ENCODE data around the gene EOLA1. TPM values are rescaled to one million over a fixed set of nuclear protein-coding genes. Genes with fewer than 3 reads are reported as not detected.
"Not testable (repeated sequence)": the region's sequence is repeated elsewhere in the genome, so short reads cannot be mapped to it uniquely, and the experiment has no call there.

The EOLA1 gene
- total and polyA plus RNA-seq, 2 donors (not counting 1 experiment from before 2014, with no cell fraction given): 13.5 to 14.1 TPM

DNA sequence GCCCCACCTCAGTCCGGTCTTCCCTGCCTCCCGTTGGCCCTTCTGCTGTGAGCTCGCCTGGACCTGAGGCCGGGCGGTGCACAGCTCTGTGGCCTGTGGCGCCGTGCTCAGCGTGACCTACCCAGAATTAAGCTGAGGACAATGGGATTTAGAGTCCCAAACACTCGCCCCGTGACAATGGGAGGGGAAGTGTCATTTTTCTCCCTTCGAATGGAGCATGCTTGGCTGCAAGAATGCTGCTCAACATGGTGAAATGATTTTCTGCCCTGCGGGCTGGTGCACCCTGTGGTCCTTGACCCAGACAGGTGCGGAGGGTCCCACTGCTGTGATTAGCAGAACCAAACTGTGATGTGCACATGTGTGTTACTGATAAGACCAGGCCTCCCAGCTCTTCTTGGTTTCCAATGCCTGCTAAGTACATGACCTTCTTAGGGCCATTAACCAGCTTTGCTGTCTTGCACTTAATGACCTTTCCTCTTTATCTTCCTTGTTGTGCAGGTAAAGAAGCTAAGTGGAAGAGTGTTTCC, 772 bp downstream of the EOLA1 start:
- no peak overlapping the region for H2AFZ ChIP-seq (ENCODE audit: low read length)
- DNase-seq (ENCODE audit: low read depth in 2 of 2): no peak
- no peaks in the 10 kb centered on the region for H3K36me3 ChIP-seq (ENCODE audit: control insufficient read depth, insufficient read depth, low read length)
- H4K20me1 ChIP-seq (ENCODE audit: control insufficient read depth, extremely low read depth, insufficient read depth, low read length): no peaks in the 10 kb centered on the region
- peak overlapping the region; percentile 80 for H3K4me2 ChIP-seq (ENCODE audit: extremely low read depth, insufficient read depth, low read length)
- H3K4me3 ChIP-seq (replicated peaks in 1 of 4; ENCODE audit: control extremely low read depth in 1 of 4, insufficient read depth in 1 of 4, low read depth in 3 of 4, low read length in 4 of 4): peak overlapping the region; percentile 64 to 78 (median 73)
- H3K27ac ChIP-seq (ENCODE audit: insufficient read depth, low read length): peak overlapping the region; percentile 98
- H3K79me2 ChIP-seq (ENCODE audit: control insufficient read depth, insufficient read depth, low read length): peaks cover 4% of the 10 kb centered on the region
- peak overlapping the region; percentile 94 for H3K9ac ChIP-seq (ENCODE audit: insufficient read depth, low read length)
- H3K4me1 ChIP-seq (ENCODE audit: control insufficient read depth, extremely low read depth, insufficient read depth, low read length): no peaks in the 10 kb centered on the region
- H3K9me3 ChIP-seq (ENCODE audit: control insufficient read depth, insufficient read depth, low read depth, low read length): no peaks in the 10 kb centered on the region
- no peaks in the 10 kb centered on the region for H3K27me3 ChIP-seq (ENCODE audit: control insufficient read depth, insufficient read depth, low read length)
- no peak for TF ChIP-seq EZH2 (IDR thresholded peaks at IDR 0.05; ENCODE audit: low read length, missing control alignments)
- TF ChIP-seq, protein P1, sequence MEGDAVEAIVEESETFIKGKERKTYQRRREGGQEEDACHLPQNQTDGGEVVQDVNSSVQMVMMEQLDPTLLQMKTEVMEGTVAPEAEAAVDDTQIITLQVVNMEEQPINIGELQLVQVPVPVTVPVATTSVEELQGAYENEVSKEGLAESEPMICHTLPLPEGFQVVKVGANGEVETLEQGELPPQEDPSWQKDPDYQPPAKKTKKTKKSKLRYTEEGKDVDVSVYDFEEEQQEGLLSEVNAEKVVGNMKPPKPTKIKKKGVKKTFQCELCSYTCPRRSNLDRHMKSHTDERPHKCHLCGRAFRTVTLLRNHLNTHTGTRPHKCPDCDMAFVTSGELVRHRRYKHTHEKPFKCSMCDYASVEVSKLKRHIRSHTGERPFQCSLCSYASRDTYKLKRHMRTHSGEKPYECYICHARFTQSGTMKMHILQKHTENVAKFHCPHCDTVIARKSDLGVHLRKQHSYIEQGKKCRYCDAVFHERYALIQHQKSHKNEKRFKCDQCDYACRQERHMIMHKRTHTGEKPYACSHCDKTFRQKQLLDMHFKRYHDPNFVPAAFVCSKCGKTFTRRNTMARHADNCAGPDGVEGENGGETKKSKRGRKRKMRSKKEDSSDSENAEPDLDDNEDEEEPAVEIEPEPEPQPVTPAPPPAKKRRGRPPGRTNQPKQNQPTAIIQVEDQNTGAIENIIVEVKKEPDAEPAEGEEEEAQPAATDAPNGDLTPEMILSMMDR (conservative IDR thresholded peaks at IDR 0.05 in 1 of 2, IDR thresholded peaks at IDR 0.05 in 1 of 2; ENCODE audit: low read depth in 1 of 2, low read length in 2 of 2): no peak

DNA sequence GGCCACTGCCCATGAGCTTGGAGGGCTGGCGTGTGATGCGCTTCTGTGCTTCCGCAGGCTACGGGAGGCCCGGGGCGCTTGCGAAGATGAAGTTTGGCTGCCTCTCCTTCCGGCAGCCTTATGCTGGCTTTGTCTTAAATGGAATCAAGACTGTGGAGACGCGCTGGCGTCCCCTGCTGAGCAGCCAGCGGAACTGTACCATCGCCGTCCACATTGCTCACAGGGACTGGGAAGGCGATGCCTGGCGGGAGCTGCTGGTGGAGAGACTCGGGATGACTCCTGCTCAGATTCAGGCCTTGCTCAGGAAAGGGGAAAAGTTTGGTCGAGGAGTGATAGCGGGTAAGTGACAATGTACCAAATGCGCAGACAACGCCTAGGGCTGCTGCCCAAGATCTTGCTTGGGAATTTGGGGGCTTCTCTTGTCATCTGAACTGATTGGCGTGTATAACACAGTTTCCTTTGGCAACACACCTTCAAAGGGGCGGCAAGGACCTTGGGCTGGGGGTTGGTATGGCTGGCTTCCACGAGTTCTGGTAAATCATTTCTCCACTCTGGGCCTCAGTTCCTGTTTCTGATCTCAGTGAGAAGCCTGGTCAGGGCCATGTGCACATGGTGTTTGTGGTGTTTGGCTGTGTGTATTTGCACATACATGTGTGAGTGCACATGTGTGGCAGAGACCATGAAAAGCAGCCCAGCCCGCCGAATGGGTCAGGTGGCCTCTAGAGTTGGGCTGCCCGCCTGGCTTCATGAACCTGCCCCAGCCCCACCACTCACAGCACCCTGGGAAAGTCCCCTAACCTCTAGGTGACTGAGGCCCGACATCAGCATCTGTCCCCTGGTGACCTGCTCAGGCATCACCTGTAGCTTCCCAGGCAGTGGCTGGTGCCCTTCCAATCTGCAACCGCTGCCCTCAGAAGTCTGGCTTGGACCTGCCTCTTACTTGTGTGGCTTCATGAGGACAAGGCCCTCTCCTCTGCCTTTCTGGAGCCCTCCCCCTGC, 5.0 kb downstream of the EOLA1 start:
- not testable (repeated sequence) for H3K4me2 ChIP-seq (ENCODE audit: extremely low read depth, insufficient read depth, low read length); H3K4me1 ChIP-seq (ENCODE audit: control insufficient read depth, extremely low read depth, insufficient read depth, low read length); H3K79me2 ChIP-seq (ENCODE audit: control insufficient read depth, insufficient read depth, low read length); H3K9ac ChIP-seq (ENCODE audit: insufficient read depth, low read length); H3K9me3 ChIP-seq (ENCODE audit: control insufficient read depth, insufficient read depth, low read depth, low read length); H3K4me3 ChIP-seq (replicated peaks in 1 of 4; ENCODE audit: control extremely low read depth in 1 of 4, insufficient read depth in 1 of 4, low read depth in 3 of 4, low read length in 4 of 4); DNase-seq (ENCODE audit: low read depth in 2 of 2); H3K36me3 ChIP-seq (ENCODE audit: control insufficient read depth, insufficient read depth, low read length); H3K27me3 ChIP-seq (ENCODE audit: control insufficient read depth, insufficient read depth, low read length); H2AFZ ChIP-seq (ENCODE audit: low read length); H3K27ac ChIP-seq (ENCODE audit: insufficient read depth, low read length); H4K20me1 ChIP-seq (ENCODE audit: control insufficient read depth, extremely low read depth, insufficient read depth, low read length)

DNA sequence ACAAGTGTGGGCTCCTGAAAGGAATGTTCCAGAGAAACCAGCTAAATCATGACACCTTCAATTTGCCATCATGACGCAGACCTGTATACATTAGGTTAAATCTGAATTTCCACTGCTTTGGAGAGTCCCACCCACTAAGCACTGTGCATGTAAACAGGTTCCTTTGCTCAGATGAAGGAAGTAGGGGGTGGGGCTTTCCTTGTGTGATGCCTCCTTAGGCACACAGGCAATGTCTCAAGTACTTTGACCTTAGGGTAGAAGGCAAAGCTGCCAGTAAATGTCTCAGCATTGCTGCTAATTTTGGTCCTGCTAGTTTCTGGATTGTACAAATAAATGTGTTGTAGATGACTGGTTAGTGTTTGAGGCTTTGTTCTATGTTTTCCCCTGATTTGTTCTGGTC, 6.2 kb downstream of the EOLA1 start:
- H3K4me2 ChIP-seq (ENCODE audit: extremely low read depth, insufficient read depth, low read length); H3K27me3 ChIP-seq (ENCODE audit: control insufficient read depth, insufficient read depth, low read length); H4K20me1 ChIP-seq (ENCODE audit: control insufficient read depth, extremely low read depth, insufficient read depth, low read length); H3K4me1 ChIP-seq (ENCODE audit: control insufficient read depth, extremely low read depth, insufficient read depth, low read length); H3K9ac ChIP-seq (ENCODE audit: insufficient read depth, low read length); H3K27ac ChIP-seq (ENCODE audit: insufficient read depth, low read length); H2AFZ ChIP-seq (ENCODE audit: low read length); H3K9me3 ChIP-seq (ENCODE audit: control insufficient read depth, insufficient read depth, low read depth, low read length); H3K4me3 ChIP-seq (replicated peaks in 1 of 4; ENCODE audit: control extremely low read depth in 1 of 4, insufficient read depth in 1 of 4, low read depth in 3 of 4, low read length in 4 of 4); DNase-seq (ENCODE audit: low read depth in 2 of 2); H3K36me3 ChIP-seq (ENCODE audit: control insufficient read depth, insufficient read depth, low read length); H3K79me2 ChIP-seq (ENCODE audit: control insufficient read depth, insufficient read depth, low read length): not testable (repeated sequence)

DNA sequence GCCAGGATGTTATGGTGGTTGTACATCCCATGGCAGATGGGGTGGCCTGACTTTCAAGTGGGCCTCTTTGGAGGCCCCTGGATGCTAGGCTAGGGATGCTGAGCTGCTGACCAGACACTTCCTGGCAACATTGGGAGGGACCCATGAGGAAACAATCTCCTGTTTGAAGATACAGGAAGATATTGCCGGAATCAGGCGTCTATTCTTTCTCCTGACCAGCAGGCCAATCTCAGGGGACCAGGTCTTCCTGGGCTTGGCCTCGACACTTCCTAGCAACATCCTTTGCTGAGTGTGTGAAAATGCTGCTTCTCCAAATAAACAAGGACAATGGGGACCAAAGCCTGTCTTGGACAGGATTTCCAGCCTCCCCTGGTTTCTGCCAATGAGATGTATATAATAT, 7.0 kb downstream of the EOLA1 start:
- not testable (repeated sequence) for H3K36me3 ChIP-seq (ENCODE audit: control insufficient read depth, insufficient read depth, low read length); DNase-seq (ENCODE audit: low read depth in 2 of 2); H4K20me1 ChIP-seq (ENCODE audit: control insufficient read depth, extremely low read depth, insufficient read depth, low read length); H3K27me3 ChIP-seq (ENCODE audit: control insufficient read depth, insufficient read depth, low read length); H3K27ac ChIP-seq (ENCODE audit: insufficient read depth, low read length); H3K4me1 ChIP-seq (ENCODE audit: control insufficient read depth, extremely low read depth, insufficient read depth, low read length); H3K4me2 ChIP-seq (ENCODE audit: extremely low read depth, insufficient read depth, low read length); H3K79me2 ChIP-seq (ENCODE audit: control insufficient read depth, insufficient read depth, low read length); H3K9ac ChIP-seq (ENCODE audit: insufficient read depth, low read length); H3K4me3 ChIP-seq (replicated peaks in 1 of 4; ENCODE audit: control extremely low read depth in 1 of 4, insufficient read depth in 1 of 4, low read depth in 3 of 4, low read length in 4 of 4); H3K9me3 ChIP-seq (ENCODE audit: control insufficient read depth, insufficient read depth, low read depth, low read length); H2AFZ ChIP-seq (ENCODE audit: low read length)

DNA sequence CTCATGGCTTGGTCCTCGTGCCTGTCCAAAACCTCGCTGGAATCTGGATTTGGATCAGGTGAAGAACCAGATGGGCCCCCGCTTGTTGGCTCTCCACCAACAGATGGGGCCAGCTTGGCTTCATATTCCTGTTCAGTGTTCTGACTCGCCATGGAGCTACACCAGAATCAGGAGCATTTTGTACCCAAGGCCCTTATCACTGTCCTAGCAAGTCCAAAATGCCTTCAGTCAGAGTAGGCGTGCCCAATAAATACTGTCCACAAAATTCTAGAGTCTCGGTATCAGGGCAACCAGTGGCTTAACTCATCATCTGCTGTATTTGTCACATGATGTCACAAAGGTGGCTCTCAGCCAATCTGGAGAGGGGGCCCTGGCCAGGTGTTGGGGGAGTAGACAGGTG, 8.9 kb downstream of the EOLA1 start, which contains the start of gene HSFX3:
TSS of gene HSFX3 (minus strand) at position 224 of the 400 bp plus-strand sequence. CDS start at position 152, 72 bp downstream.
- H3K9me3 ChIP-seq (ENCODE audit: control insufficient read depth, insufficient read depth, low read depth, low read length); H3K27ac ChIP-seq (ENCODE audit: insufficient read depth, low read length); H3K4me3 ChIP-seq (replicated peaks in 1 of 4; ENCODE audit: control extremely low read depth in 1 of 4, insufficient read depth in 1 of 4, low read depth in 3 of 4, low read length in 4 of 4); H3K36me3 ChIP-seq (ENCODE audit: control insufficient read depth, insufficient read depth, low read length); H3K27me3 ChIP-seq (ENCODE audit: control insufficient read depth, insufficient read depth, low read length); DNase-seq (ENCODE audit: low read depth in 2 of 2); H4K20me1 ChIP-seq (ENCODE audit: control insufficient read depth, extremely low read depth, insufficient read depth, low read length); H2AFZ ChIP-seq (ENCODE audit: low read length); H3K79me2 ChIP-seq (ENCODE audit: control insufficient read depth, insufficient read depth, low read length); H3K4me1 ChIP-seq (ENCODE audit: control insufficient read depth, extremely low read depth, insufficient read depth, low read length); H3K9ac ChIP-seq (ENCODE audit: insufficient read depth, low read length); H3K4me2 ChIP-seq (ENCODE audit: extremely low read depth, insufficient read depth, low read length): not testable (repeated sequence)

DNA sequence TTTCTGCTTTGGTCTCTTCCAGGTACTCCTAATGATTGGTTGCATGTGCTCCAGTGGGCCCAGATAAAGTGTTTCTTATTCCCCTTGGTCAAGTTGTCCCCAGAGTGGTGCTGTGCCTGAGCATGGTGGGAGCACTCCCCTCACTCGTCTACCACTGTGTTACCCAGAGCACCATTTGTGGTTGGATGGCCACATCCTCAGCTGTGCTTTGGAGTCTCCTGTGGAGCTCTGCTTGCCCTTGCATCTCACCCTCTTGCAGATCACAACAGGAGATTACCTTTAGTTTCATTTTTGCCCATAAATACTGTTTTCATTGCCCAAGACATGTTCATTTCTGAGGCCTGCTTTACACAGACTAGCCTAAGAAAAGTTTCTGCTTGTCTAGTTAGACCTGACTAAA, 9.6 kb downstream of the EOLA1 start:
- H3K9me3 ChIP-seq (ENCODE audit: control insufficient read depth, insufficient read depth, low read depth, low read length); H3K27ac ChIP-seq (ENCODE audit: insufficient read depth, low read length); H3K9ac ChIP-seq (ENCODE audit: insufficient read depth, low read length); H3K79me2 ChIP-seq (ENCODE audit: control insufficient read depth, insufficient read depth, low read length); H2AFZ ChIP-seq (ENCODE audit: low read length); H3K4me1 ChIP-seq (ENCODE audit: control insufficient read depth, extremely low read depth, insufficient read depth, low read length); H3K4me3 ChIP-seq (replicated peaks in 1 of 4; ENCODE audit: control extremely low read depth in 1 of 4, insufficient read depth in 1 of 4, low read depth in 3 of 4, low read length in 4 of 4); H3K4me2 ChIP-seq (ENCODE audit: extremely low read depth, insufficient read depth, low read length); DNase-seq (ENCODE audit: low read depth in 2 of 2); H4K20me1 ChIP-seq (ENCODE audit: control insufficient read depth, extremely low read depth, insufficient read depth, low read length); H3K27me3 ChIP-seq (ENCODE audit: control insufficient read depth, insufficient read depth, low read length); H3K36me3 ChIP-seq (ENCODE audit: control insufficient read depth, insufficient read depth, low read length): not testable (repeated sequence)
